ENCODE data around the gene AHNAK.

DNA sequence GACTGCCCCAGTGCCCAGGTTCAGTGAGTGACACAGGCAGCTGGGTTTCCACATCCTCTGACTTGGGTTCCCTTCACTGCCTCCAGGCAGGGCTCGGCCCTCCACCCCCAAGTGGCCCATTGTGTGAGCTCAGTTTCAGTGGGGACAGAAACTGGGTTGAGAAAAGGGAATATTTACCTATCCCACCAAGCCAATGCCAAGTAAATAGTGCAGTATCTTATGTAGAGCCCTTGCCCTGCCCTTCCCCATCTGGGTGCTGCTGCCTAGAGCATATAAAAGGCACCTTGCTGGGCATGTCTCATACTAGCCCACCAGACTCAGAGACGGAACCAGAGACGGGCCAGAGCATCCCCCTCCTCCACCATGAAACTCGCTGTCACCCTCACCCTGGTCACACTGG, 127.9 kb downstream of the AHNAK start, which contains the start of gene SCGB1A1:
- TF ChIP-seq, protein P1, sequence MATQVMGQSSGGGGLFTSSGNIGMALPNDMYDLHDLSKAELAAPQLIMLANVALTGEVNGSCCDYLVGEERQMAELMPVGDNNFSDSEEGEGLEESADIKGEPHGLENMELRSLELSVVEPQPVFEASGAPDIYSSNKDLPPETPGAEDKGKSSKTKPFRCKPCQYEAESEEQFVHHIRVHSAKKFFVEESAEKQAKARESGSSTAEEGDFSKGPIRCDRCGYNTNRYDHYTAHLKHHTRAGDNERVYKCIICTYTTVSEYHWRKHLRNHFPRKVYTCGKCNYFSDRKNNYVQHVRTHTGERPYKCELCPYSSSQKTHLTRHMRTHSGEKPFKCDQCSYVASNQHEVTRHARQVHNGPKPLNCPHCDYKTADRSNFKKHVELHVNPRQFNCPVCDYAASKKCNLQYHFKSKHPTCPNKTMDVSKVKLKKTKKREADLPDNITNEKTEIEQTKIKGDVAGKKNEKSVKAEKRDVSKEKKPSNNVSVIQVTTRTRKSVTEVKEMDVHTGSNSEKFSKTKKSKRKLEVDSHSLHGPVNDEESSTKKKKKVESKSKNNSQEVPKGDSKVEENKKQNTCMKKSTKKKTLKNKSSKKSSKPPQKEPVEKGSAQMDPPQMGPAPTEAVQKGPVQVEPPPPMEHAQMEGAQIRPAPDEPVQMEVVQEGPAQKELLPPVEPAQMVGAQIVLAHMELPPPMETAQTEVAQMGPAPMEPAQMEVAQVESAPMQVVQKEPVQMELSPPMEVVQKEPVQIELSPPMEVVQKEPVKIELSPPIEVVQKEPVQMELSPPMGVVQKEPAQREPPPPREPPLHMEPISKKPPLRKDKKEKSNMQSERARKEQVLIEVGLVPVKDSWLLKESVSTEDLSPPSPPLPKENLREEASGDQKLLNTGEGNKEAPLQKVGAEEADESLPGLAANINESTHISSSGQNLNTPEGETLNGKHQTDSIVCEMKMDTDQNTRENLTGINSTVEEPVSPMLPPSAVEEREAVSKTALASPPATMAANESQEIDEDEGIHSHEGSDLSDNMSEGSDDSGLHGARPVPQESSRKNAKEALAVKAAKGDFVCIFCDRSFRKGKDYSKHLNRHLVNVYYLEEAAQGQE (IDR thresholded peaks at IDR 0.05), result no peak
- TF ChIP-seq FOSL2 (IDR thresholded peaks at IDR 0.05), result no peak
- TF ChIP-seq FOSL2 (CRISPR knock-in tag; IDR thresholded peaks at IDR 0.05), result no peak

All from A549 (cell line).